Lower lobe of right lung (tissue), 2 donors: ENCODE results near the gene DEPDC1. TPM values are rescaled to one million over a fixed set of nuclear protein-coding genes. Genes with fewer than 3 reads are reported as not detected.

Source experiments
- ATAC-seq, 2 donors: fragments of 200-7000 bp; cut with Tn5 transposase; one replicate each; pipeline ENCODE4 v1.9.1; 2020 to 2022; ENCODE audit warnings: mild to moderate bottlenecking in 2 of 2, moderate library complexity in 2 of 2
- DNase-seq: peaks from one replicate; pipeline ENCODE4 v3.0.0-alpha.2; 2020
- H3K27ac ChIP-seq: fragments of 200-600 bp; one replicate; pipeline ENCODE4 v1.8.0; 2022
- H3K27me3 ChIP-seq: fragments of 200-600 bp; one replicate; pipeline ENCODE4 v1.8.0; 2022; ENCODE audit warnings: low read depth
- H3K36me3 ChIP-seq: fragments of 200-600 bp; one replicate; pipeline ENCODE4 v1.8.0; 2022; ENCODE audit warnings: mild to moderate bottlenecking
- H3K4me1 ChIP-seq: fragments of 200-600 bp; one replicate; pipeline ENCODE4 v1.8.0; 2022
- H3K4me3 ChIP-seq: fragments of 200-600 bp; one replicate; pipeline ENCODE4 v1.8.0; 2022; ENCODE audit warnings: mild to moderate bottlenecking
- H3K9me3 ChIP-seq: fragments of 200-600 bp; one replicate; pipeline ENCODE4 v1.8.0; 2022
- intact Hi-C: fragments of 100-400 bp; cut with DNase I; formaldehyde crosslinking; loops from one replicate; pipeline ENCODE4 v1.11.0; 2022
- total RNA-seq: library from RNA; stranded (reverse); fragmentation: NEBNext Ultra II Directional; extraction: Animal tissue kit (Norgen Biotek cat#: 25700); gene quantifications from one replicate; pipeline ENCODE4 v1.2.1, GENCODE V29; 2021
- TF ChIP-seq, protein P1 (sequence below): fragments of 200-600 bp; IDR thresholded peaks from one replicate; pipeline ENCODE4 v1.8.0; 2022; ENCODE audit warnings: antibody characterized with exemption, mild to moderate bottlenecking
- donor health status: DM: no; HTN: yes; CAD: no; lungs with severe emphysema.

DEPDC1 gene
- total RNA-seq, 1 donor from 2014 or later: 1.2 TPM

DNA sequence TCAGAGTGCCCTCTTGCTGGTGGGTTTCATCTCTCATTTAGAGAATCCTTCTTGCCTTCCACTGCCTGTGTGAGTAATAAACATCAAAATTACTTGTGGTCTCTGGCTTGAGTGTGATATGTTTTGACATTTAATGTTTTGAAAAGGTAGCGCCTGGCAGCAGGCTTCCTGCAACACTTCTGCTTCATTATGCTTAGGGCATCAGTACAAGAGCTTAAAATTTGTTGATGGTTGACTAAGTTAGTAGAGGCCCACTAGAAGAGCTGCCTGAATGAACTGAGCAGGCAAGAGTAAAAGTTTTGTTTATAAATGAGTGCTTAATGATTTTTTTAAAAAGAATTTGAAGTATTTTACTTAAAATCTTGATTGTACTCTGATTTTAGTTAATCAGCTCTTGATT is 40.7 kb downstream of the DEPDC1 start:
- Histone ChIP-seq H3K27ac (no peak overlapping the region), H3K27me3 (no peaks in the 10 kb centered on the region), H3K36me3 (no peaks in the 10 kb centered on the region), H3K4me3 (no peak overlapping the region), H3K9me3 (no peaks in the 10 kb centered on the region), H3K4me1 (no peaks in the 10 kb centered on the region)
- no peak for DNase-seq
- ATAC-seq: no peak
- TF ChIP-seq, protein P1, sequence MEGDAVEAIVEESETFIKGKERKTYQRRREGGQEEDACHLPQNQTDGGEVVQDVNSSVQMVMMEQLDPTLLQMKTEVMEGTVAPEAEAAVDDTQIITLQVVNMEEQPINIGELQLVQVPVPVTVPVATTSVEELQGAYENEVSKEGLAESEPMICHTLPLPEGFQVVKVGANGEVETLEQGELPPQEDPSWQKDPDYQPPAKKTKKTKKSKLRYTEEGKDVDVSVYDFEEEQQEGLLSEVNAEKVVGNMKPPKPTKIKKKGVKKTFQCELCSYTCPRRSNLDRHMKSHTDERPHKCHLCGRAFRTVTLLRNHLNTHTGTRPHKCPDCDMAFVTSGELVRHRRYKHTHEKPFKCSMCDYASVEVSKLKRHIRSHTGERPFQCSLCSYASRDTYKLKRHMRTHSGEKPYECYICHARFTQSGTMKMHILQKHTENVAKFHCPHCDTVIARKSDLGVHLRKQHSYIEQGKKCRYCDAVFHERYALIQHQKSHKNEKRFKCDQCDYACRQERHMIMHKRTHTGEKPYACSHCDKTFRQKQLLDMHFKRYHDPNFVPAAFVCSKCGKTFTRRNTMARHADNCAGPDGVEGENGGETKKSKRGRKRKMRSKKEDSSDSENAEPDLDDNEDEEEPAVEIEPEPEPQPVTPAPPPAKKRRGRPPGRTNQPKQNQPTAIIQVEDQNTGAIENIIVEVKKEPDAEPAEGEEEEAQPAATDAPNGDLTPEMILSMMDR: no peak
- intact Hi-C loops: no loop called here

DNA sequence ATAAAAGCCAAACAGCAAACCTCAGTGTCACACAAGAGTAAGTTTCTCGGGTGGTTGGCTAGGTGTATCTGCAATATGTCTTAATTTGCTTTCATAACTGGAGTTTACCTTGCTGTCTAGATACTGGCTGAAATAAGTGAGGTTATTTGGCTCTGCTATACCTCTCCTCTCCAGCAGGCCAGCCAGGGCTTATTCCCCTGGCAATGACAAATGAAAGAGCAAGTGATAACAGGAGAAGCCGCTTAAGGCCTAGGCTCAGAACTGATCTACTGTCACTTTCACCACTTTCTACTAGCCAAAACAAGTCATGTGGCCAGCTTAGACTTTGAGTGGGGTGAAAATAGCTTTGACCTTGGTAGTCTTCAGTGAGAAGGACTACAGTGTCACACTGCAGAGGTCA is 42.3 kb downstream of the DEPDC1 start:
- Histone ChIP-seq H3K4me1 (no peaks in the 10 kb centered on the region), H3K36me3 (no peaks in the 10 kb centered on the region), H3K27me3 (no peaks in the 10 kb centered on the region), H3K27ac (no peak overlapping the region), H3K4me3 (no peak overlapping the region), H3K9me3 (no peaks in the 10 kb centered on the region)
- ATAC-seq (no peak), DNase-seq (no peak)
- intact Hi-C loops: no loop called here
- TF ChIP-seq, protein P1: no peak

DNA sequence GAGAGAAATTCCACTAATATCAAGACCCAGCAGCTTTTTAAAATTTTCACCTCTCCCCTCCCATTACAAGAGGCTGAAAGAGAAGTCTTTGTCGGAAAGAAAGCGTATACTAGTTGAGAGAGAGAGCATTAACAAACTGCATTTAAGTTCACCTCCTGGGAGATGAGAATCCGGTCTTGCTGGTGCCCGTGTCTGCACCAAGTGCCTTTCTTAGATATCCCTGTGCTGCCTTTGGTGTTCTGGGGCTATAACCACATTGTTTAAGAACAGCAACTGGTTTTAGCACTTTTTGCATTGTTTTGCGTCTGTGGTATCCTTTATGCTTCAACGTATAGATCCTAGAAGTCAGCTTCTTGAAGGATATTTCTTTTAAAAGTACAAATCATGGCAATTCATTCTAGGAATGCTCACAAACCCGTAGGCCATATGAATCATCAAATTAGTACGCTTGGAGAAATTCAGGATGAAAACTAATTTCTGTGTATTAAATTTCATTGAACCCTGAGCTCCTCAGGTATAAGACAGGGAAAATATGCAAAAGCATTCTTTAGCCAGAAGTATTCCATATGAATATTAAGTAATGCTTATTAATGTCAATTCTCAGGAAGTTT is 43.7 kb downstream of the DEPDC1 start:
- intact Hi-C loops: no loop called here
- Histone ChIP-seq H3K27ac (no peak overlapping the region), H3K36me3 (no peaks in the 10 kb centered on the region), H3K4me3 (no peak overlapping the region), H3K9me3 (no peaks in the 10 kb centered on the region), H3K27me3 (no peaks in the 10 kb centered on the region), H3K4me1 (no peaks in the 10 kb centered on the region)
- DNase-seq (no peak), ATAC-seq (no peak)
- TF ChIP-seq, protein P1: no peak

DNA sequence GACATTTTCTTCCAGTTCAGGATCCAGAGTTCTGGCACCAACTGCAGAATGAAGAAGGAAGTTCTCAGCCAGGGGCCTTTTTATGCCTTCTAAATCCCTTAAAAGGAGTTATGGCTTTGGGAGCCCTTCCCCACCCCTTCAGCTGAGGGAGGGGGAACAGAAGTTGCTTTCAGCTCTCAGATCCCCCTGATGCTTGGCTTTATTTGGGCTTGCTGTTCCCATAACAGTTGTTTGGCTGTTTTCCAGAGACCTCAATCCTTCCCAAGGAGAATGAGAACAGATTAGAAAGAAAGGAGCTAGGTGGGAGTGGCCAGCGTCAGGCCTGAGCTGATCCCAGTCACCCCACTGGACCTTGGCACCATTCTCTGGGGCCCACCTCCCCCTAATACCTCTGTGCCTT is 47.0 kb downstream of the DEPDC1 start, which contains the start of gene RPE65:
RPE65 (minus strand) TSS at position 54 of the 400 bp plus-strand sequence; CDS start at position 5, 49 bp downstream.
- no peak within 1 kb of the TSS for H3K4me3 ChIP-seq
- H3K4me1 ChIP-seq: no peaks in the 10 kb centered on the region
- intact Hi-C loops: no loop called here
- H3K9me3 ChIP-seq: no peaks in the 10 kb centered on the region
- no peak for ATAC-seq
- no peak for DNase-seq
- TF ChIP-seq, protein P1: no peak
- H3K36me3 ChIP-seq: no peaks in the 10 kb centered on the region
- no peaks in the 10 kb centered on the region for H3K27me3 ChIP-seq
- no peak within 1 kb of the TSS for H3K27ac ChIP-seq

DNA sequence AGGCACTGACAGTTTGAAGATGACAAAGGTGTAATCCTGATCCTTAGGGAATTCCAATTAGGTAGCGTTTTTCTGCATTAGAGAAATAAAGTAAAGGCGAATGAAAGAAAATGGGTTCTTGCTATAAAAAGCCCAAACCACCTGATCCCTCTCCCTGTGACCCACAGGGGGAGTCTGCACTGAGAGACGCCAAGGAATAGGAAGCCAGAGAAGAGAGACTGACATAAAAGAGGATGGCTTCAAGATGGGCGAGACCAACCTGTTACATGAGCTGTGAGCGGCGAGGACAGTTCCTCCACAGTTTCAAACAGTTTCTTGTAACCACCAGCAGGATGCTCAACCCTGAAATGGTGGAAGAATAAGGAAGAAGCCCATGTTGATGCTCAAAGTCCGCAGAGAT is 48.5 kb downstream of the DEPDC1 start:
- Histone ChIP-seq H3K36me3 (no peaks in the 10 kb centered on the region), H3K9me3 (no peaks in the 10 kb centered on the region), H3K4me1 (no peaks in the 10 kb centered on the region), H3K27me3 (no peaks in the 10 kb centered on the region), H3K27ac (no peak overlapping the region), H3K4me3 (no peak overlapping the region)
- intact Hi-C loops: no loop called here
- TF ChIP-seq, protein P1: no peak
- ATAC-seq (no peak), DNase-seq (no peak)
